ENCODE measurements around the gene GRK5. TPM values are rescaled to one million over a fixed set of nuclear protein-coding genes. Genes with fewer than 3 reads are reported as not detected.
A peak's percentile ranks its signal among the peaks of the same experiment; 100 is the strongest.

GRK5 gene
- total and polyA plus RNA-seq, 9 of the 15 experiments (the other 6 are each of a cell fraction or from before 2014, with no cell fraction given), result 0.46 to 0.83 (median 0.67) TPM; not detected in 2

- DNase-seq (ENCODE audit: extremely low read depth in 1 of 4, low spot score in 3 of 4) (no peak), ATAC-seq (no peak), FAIRE-seq (no peak)
- Histone ChIP-seq H3K27ac (ENCODE audit: extremely low read depth, low read depth, low read length) (no peak overlapping the region), H2AFZ (ENCODE audit: low read depth, low read length) (0 out of 2 replicates have a peak overlapping the region, but pooled peaks have one; percentile 51), H3K9me3 (replicated peaks; ENCODE audit: control insufficient read depth, insufficient read depth, low read depth, low read length) (no peaks in the 10 kb centered on the region), H3K4me1 (replicated peaks in 1 of 2; ENCODE audit: control insufficient read depth in 2 of 2, insufficient read depth in 2 of 2, low read length in 2 of 2) (peaks cover 8 to 21% of the 10 kb centered on the region in 2 experiments), H3K36me3 (ENCODE audit: control insufficient read depth, insufficient read depth, low read length) (no peaks in the 10 kb centered on the region), H3K27me3 (ENCODE audit: control insufficient read depth in 2 of 2, insufficient read depth in 2 of 2, low read length in 2 of 2) (no peaks in the 10 kb centered on the region), H4K20me1 (replicated peaks; ENCODE audit: control insufficient read depth, insufficient read depth, low read length) (no peaks in the 10 kb centered on the region), H3K9ac (ENCODE audit: insufficient read depth in 1 of 2, low read depth in 2 of 2, low read length in 2 of 2) (no peak overlapping the region; a peak in 1 of 4 replicates), H3K79me2 (ENCODE audit: control insufficient read depth, insufficient read depth, low read length) (no peaks in the 10 kb centered on the region), H3K4me3 (no peak overlapping the region), H3K4me2 (ENCODE audit: insufficient read depth, low read length) (no peak overlapping the region), H3K9me1 (ENCODE audit: control insufficient read depth, insufficient read depth, low read length) (no peaks in the 10 kb centered on the region)
- TF ChIP-seq, protein P1, sequence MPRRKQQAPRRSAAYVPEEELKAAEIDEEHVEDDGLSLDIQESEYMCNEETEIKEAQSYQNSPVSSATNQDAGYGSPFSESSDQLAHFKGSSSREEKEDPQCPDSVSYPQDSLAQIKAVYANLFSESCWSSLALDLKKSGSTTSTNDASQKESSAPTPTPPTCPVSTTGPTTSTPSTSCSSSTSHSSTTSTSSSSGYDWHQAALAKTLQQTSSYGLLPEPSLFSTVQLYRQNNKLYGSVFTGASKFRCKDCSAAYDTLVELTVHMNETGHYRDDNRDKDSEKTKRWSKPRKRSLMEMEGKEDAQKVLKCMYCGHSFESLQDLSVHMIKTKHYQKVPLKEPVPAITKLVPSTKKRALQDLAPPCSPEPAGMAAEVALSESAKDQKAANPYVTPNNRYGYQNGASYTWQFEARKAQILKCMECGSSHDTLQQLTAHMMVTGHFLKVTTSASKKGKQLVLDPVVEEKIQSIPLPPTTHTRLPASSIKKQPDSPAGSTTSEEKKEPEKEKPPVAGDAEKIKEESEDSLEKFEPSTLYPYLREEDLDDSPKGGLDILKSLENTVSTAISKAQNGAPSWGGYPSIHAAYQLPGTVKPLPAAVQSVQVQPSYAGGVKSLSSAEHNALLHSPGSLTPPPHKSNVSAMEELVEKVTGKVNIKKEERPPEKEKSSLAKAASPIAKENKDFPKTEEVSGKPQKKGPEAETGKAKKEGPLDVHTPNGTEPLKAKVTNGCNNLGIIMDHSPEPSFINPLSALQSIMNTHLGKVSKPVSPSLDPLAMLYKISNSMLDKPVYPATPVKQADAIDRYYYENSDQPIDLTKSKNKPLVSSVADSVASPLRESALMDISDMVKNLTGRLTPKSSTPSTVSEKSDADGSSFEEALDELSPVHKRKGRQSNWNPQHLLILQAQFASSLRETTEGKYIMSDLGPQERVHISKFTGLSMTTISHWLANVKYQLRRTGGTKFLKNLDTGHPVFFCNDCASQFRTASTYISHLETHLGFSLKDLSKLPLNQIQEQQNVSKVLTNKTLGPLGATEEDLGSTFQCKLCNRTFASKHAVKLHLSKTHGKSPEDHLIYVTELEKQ (CRISPR knock-in tag; IDR thresholded peaks at IDR 0.05), result no peak
- no peak for TF ChIP-seq HNRNPK (IDR thresholded peaks at IDR 0.05; ENCODE audit: low read depth, low read length, poor library complexity, severe bottlenecking)
- no peak for TF ChIP-seq NCOA6 (IDR thresholded peaks at IDR 0.05)
- no peak for TF ChIP-seq TRIM28 (IDR thresholded peaks at IDR 0.05)
- TF ChIP-seq, protein P2, sequence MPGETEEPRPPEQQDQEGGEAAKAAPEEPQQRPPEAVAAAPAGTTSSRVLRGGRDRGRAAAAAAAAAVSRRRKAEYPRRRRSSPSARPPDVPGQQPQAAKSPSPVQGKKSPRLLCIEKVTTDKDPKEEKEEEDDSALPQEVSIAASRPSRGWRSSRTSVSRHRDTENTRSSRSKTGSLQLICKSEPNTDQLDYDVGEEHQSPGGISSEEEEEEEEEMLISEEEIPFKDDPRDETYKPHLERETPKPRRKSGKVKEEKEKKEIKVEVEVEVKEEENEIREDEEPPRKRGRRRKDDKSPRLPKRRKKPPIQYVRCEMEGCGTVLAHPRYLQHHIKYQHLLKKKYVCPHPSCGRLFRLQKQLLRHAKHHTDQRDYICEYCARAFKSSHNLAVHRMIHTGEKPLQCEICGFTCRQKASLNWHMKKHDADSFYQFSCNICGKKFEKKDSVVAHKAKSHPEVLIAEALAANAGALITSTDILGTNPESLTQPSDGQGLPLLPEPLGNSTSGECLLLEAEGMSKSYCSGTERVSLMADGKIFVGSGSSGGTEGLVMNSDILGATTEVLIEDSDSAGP (CRISPR knock-in tag; IDR thresholded peaks at IDR 0.05), result no peak
- no peak for TF ChIP-seq KDM2B (CRISPR knock-in tag; IDR thresholded peaks at IDR 0.05)
- TF ChIP-seq HNRNPUL1 (IDR thresholded peaks at IDR 0.05; ENCODE audit: low read length), result no peak
- TF ChIP-seq C11orf30 (IDR thresholded peaks at IDR 0.05; ENCODE audit: low read depth), result no peak
- intact Hi-C loops (cut with micrococcal nuclease), result loop anchor here (5.0 kb wide), 1 partner anchor 332 kb away; the partner anchor contains the start of gene RGS10
- no TSS peak for BruUV-seq (replicated peaks)
- in situ Hi-C loops (cut with MboI), result no loop called here
- WGBS (ENCODE audit: insufficient coverage, low coverage, missing lambda C conversion rate), result 33% methylated on average over 9 of the region's 9 CpGs
- ChIA-PET POLR2A (interaction anchor here (0.6 kb wide), 1 partner anchor 114 kb away, joined by 3 read pairs; no protein-coding TSS in a partner anchor), CTCF (ENCODE audit: low intra/inter-chr PET ratio) (no interaction called here)
Measured at GRCh38 chr10:119209736-119210355, 2.5 kb downstream of the GRK5 start.

Data from K562 (cell line).